ENCODE results near the gene PLA2G2F.

The PLA2G2F gene

GRCh38 chr1:20139776-20140612, 871 bp downstream of the PLA2G2F start:
- in situ Hi-C loops (cut with HindIII; ENCODE audit: low sequenced_read_pairs), result no loop called here
- TF ChIP-seq CTCF (IDR thresholded peaks at IDR 0.05; ENCODE audit: low read depth, low read length, missing control alignments), result no peak
- no peak for DNase-seq (ENCODE audit: low read depth)
- no peak overlapping the region for H3K4me3 ChIP-seq (ENCODE audit: low read depth, low read length)

GRCh38 chr1:20141001-20141400, 1.9 kb downstream of the PLA2G2F start:
- no peak for DNase-seq (ENCODE audit: low read depth)
- no peak overlapping the region for H3K4me3 ChIP-seq (ENCODE audit: low read depth, low read length)
- no peak for TF ChIP-seq CTCF (IDR thresholded peaks at IDR 0.05; ENCODE audit: low read depth, low read length, missing control alignments)
- in situ Hi-C loops (cut with HindIII; ENCODE audit: low sequenced_read_pairs), result no loop called here

- H3K4me3 ChIP-seq (ENCODE audit: low read depth, low read length), result no peak overlapping the region
- TF ChIP-seq CTCF (IDR thresholded peaks at IDR 0.05; ENCODE audit: low read depth, low read length, missing control alignments), result no peak
- no peak for DNase-seq (ENCODE audit: low read depth)
- in situ Hi-C loops (cut with HindIII; ENCODE audit: low sequenced_read_pairs), result no loop called here
Measured at GRCh38 chr1:20141466-20141865, 2.3 kb downstream of the PLA2G2F start.

- no peak for TF ChIP-seq CTCF (IDR thresholded peaks at IDR 0.05; ENCODE audit: low read depth, low read length, missing control alignments)
Measured at GRCh38 chr1:20142001-20142710, 3.0 kb downstream of the PLA2G2F start.

GRCh38 chr1:20143318-20143717, 4.2 kb downstream of the PLA2G2F start:
- no peak for DNase-seq (ENCODE audit: low read depth)
- TF ChIP-seq CTCF (IDR thresholded peaks at IDR 0.05; ENCODE audit: low read depth, low read length, missing control alignments), result no peak
- H3K4me3 ChIP-seq (ENCODE audit: low read depth, low read length), result no peak overlapping the region
- in situ Hi-C loops (cut with HindIII; ENCODE audit: low sequenced_read_pairs), result no loop called here

More at GRCh38 chr1:20142001-20142710, 3.0 kb downstream of the PLA2G2F start:
- in situ Hi-C loops (cut with HindIII; ENCODE audit: low sequenced_read_pairs), result no loop called here
- DNase-seq (ENCODE audit: low read depth), result no peak
- H3K4me3 ChIP-seq (ENCODE audit: low read depth, low read length), result no peak overlapping the region

GRCh38 chr1:20143734-20144565, 4.8 kb downstream of the PLA2G2F start:
- in situ Hi-C loops (cut with HindIII; ENCODE audit: low sequenced_read_pairs), result no loop called here
- no peak for DNase-seq (ENCODE audit: low read depth)
- H3K4me3 ChIP-seq (ENCODE audit: low read depth, low read length), result no peak overlapping the region
- no peak for TF ChIP-seq CTCF (IDR thresholded peaks at IDR 0.05; ENCODE audit: low read depth, low read length, missing control alignments)
